Spinal cord (tissue), 10 donors: Measurements from ENCODE around the gene SLC5A11. TPM values are rescaled to one million over a fixed set of nuclear protein-coding genes. Genes with fewer than 3 reads are reported as not detected.

Source experiments
- DNase-seq, 6 donors: peaks; one replicate each; pipeline versions ENCODE4 v3.0.0 to v3.0.0-alpha.2; 2013 to 2015; ENCODE audit warnings: low spot score in 6 of 6, low read depth in 4 of 6
- H3K27ac ChIP-seq: one replicate; pipeline ENCODE4 v1.5.1; 2013; ENCODE audit warnings: low read depth, low read length, control low read depth
- H3K27me3 ChIP-seq: one replicate; pipeline ENCODE4 v1.6.1; 2013; ENCODE audit warnings: low read length; ENCODE audit not compliant: control insufficient read depth, insufficient read depth
- H3K36me3 ChIP-seq: one replicate; pipeline ENCODE4 v1.6.1; 2013; ENCODE audit warnings: low read length; ENCODE audit not compliant: control insufficient read depth, insufficient read depth
- H3K4me1 ChIP-seq: one replicate; pipeline ENCODE4 v1.6.1; 2013; ENCODE audit warnings: low read length; ENCODE audit not compliant: control insufficient read depth, insufficient read depth
- H3K4me3 ChIP-seq: one replicate; pipeline ENCODE4 v1.5.1; 2013; ENCODE audit warnings: low read depth, low read length, control low read depth
- H3K9me3 ChIP-seq: one replicate; pipeline ENCODE4 v1.6.1; 2013; ENCODE audit warnings: low read length; ENCODE audit not compliant: control insufficient read depth, insufficient read depth
- WGBS: methylation state at CpG from one replicate; pipeline ENCODE4 v1.1.5; 2013; ENCODE audit warnings: missing lambda C conversion rate; ENCODE audit not compliant: insufficient coverage; 5-methylcytosine and 5-hydroxymethylcytosine counted together
- polyA plus RNA-seq, 2 donors: library from polyadenylated mRNA; unstranded; fragments of 120-200 nt; gene quantifications; one replicate each; pipeline ENCODE4 v1.2.1, GENCODE V29; 2013; ENCODE audit not compliant: insufficient read length in 2 of 2
- total RNA-seq, 2 donors: library from RNA; depleted of rRNA in 1 of 2; stranded (reverse); fragments of 120-200 nt in 1 of 2; fragments of >200 nt in 1 of 2; gene quantifications; one replicate each; pipeline versions ENCODE4 v1.2.3 to v1.2.4, GENCODE V29; 2013 to 2014
- donor health status: healthy.

Gene SLC5A11
- total and polyA plus RNA-seq, 4 donors, result 0.22 to 0.24 TPM; not detected in 2

DNA sequence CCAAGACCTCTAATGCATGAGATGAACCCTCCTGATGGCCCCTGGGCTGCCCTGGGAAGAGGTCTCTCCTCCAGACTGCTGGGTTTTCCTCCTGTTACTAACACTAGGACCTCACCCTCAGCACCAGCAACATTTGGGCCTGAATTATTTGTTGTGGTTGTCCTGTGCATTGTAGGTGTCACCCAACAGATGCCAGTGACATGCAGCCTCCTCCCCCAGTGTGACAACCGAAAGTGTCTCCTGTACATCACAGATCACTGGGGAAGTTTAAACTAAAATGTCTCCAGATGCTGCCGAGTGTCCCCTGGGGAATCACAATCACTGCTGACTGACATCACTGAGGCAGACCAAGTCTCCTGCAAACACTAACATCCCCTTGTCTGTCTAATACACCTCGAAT lies 74.8 kb downstream of the SLC5A11 start:
- Histone ChIP-seq H3K27ac (no peak overlapping the region), H3K27me3 (no peaks in the 10 kb centered on the region), H3K4me3 (no peak overlapping the region), H3K36me3 (peaks cover 44% of the 10 kb centered on the region), H3K4me1 (no peaks in the 10 kb centered on the region), H3K9me3 (no peaks in the 10 kb centered on the region)
- DNase-seq, result no peak
- WGBS, result 93% methylated on average over 3 of the region's 3 CpGs

- DNase-seq, result no peak
- H3K36me3 ChIP-seq, result peaks cover 39% of the 10 kb centered on the region
- H3K4me1 ChIP-seq, result no peaks in the 10 kb centered on the region
- H3K27ac ChIP-seq, result no peak overlapping the region
- H3K4me3 ChIP-seq, result no peak overlapping the region
- WGBS, result 94% methylated on average over 8 of the region's 8 CpGs
- H3K9me3 ChIP-seq, result no peaks in the 10 kb centered on the region
- H3K27me3 ChIP-seq, result no peaks in the 10 kb centered on the region
These were observed 75.5 kb downstream of the SLC5A11 start for GRCh38 chr16:24921229-24921628.

DNA sequence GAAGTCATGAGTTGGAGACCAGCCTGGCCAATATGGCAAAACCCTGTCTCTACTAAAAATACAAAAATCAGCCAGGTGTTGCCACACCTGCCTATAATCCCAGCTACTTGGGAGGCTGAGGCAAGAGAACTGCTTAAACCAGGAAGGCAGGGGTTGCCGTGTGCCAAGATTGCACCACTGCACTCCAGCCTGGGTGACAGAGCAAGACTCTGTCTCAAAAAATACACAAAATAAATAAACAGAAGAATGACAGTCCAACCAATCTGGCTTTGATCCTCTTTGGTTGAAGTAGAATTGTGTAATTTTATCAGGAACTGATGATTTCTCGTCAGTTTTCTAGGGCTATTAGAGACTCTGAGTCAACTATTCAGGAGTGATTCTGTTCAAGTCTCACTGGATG lies 79.4 kb downstream of the SLC5A11 start:
- Histone ChIP-seq H3K27ac (no peak overlapping the region), H3K27me3 (no peaks in the 10 kb centered on the region), H3K4me3 (no peak overlapping the region), H3K9me3 (no peaks in the 10 kb centered on the region), H3K4me1 (no peaks in the 10 kb centered on the region), H3K36me3 (peaks cover 24% of the 10 kb centered on the region)
- 100% methylated on average over 1 of the region's 2 CpGs for WGBS
- no peak for DNase-seq

DNA sequence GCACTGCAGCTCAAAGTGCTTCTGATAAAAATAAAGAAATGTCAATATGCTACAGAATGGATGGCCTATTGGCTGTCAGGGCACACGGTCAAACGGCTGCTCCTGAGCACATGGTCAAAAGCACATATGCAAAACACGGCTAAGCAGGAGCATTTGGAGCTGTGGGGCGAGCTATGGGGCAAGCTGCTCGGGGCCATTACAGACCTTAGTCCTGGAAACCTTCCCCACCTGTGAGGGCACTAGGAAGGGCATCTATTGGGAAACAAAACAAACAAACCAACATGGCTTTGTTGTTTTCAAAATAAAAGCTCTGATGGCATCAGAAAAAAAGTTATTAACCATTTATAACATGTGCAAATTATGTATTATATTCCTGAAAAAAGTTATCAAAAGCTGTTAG lies 83.6 kb downstream of the SLC5A11 start:
- 85% methylated on average over 3 of the region's 5 CpGs for WGBS
- Histone ChIP-seq H3K36me3 (peaks cover 38% of the 10 kb centered on the region), H3K27ac (no peak overlapping the region), H3K4me3 (no peak overlapping the region), H3K9me3 (no peaks in the 10 kb centered on the region), H3K4me1 (no peaks in the 10 kb centered on the region), H3K27me3 (no peaks in the 10 kb centered on the region)
- DNase-seq, result no peak

DNA sequence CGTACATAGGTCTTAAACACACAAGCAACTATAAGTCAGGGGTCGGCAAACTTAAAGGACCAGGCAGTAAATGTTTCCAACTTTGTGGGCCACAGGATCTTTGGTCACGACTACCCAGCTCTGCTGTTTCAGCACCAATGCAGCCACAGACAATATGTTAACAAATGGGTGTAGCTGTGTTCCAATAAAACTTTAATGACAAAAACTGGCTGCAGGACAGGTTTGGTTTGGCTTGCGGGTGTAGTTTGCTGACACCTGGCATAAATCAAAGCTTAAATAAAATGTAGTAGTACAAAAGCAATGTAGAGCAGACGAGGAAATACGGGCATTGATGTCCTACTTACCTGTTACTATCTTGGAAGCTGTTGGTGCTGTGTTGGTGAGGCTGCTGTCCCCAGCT lies 84.7 kb downstream of the SLC5A11 start:
- no peak overlapping the region for H3K27ac ChIP-seq
- no peaks in the 10 kb centered on the region for H3K27me3 ChIP-seq
- H3K9me3 ChIP-seq, result no peaks in the 10 kb centered on the region
- no peaks in the 10 kb centered on the region for H3K4me1 ChIP-seq
- WGBS, result 81% methylated on average over 3 of the region's 6 CpGs
- no peak for DNase-seq
- H3K36me3 ChIP-seq, result peaks cover 48% of the 10 kb centered on the region
- H3K4me3 ChIP-seq, result no peak overlapping the region

- Histone ChIP-seq H3K4me1 (no peaks in the 10 kb centered on the region), H3K36me3 (peaks cover 48% of the 10 kb centered on the region), H3K27ac (no peak overlapping the region), H3K9me3 (no peaks in the 10 kb centered on the region), H3K27me3 (no peaks in the 10 kb centered on the region), H3K4me3 (no peak overlapping the region)
- DNase-seq, result no peak
- 93% methylated on average over 10 of the region's 12 CpGs for WGBS
These were observed 85.3 kb downstream of the SLC5A11 start for GRCh38 chr16:24931091-24931490.

DNA sequence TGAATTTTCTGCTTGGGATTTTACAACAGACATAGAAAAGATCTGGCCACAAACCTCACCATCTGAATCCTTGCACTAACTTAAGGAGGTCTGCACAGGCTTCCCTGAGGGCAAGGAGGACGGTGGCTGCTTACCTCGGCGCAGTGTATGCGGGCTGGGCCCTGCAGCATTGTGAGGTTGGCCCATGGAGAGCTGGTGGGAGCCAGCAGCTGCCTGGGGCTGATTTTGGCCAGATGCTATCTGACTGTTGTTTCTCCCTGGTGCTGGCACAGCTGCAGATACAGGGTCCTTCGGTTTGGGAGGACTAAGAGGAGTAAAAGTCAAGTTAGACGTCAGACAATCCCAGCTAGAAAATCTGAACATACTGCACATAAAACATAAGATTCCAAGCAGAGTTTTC lies 89.6 kb downstream of the SLC5A11 start:
- 95% methylated on average over 4 of the region's 6 CpGs for WGBS
- no peak for DNase-seq
- H3K36me3 ChIP-seq, result peaks cover 65% of the 10 kb centered on the region
- no peaks in the 10 kb centered on the region for H3K27me3 ChIP-seq
- H3K9me3 ChIP-seq, result no peaks in the 10 kb centered on the region
- H3K4me1 ChIP-seq, result no peaks in the 10 kb centered on the region
- H3K27ac ChIP-seq, result no peak overlapping the region
- H3K4me3 ChIP-seq, result no peak overlapping the region

GRCh38 chr16:24936151-24936550 lies 90.4 kb downstream of the SLC5A11 start:
- no peaks in the 10 kb centered on the region for H3K4me1 ChIP-seq
- no peak overlapping the region for H3K4me3 ChIP-seq
- H3K27ac ChIP-seq, result no peak overlapping the region
- H3K36me3 ChIP-seq, result peaks cover 60% of the 10 kb centered on the region
- no peaks in the 10 kb centered on the region for H3K9me3 ChIP-seq
- H3K27me3 ChIP-seq, result no peaks in the 10 kb centered on the region
- no peak for DNase-seq
- WGBS, result 100% methylated on average over 3 of the region's 4 CpGs

- no peak overlapping the region for H3K27ac ChIP-seq
- no peaks in the 10 kb centered on the region for H3K4me1 ChIP-seq
- no peaks in the 10 kb centered on the region for H3K9me3 ChIP-seq
- WGBS, result 95% methylated on average over 13 of the region's 14 CpGs
- no peak for DNase-seq
- no peaks in the 10 kb centered on the region for H3K27me3 ChIP-seq
- no peak overlapping the region for H3K4me3 ChIP-seq
- peaks cover 59% of the 10 kb centered on the region for H3K36me3 ChIP-seq
These were observed 93.5 kb downstream of the SLC5A11 start for GRCh38 chr16:24939224-24939623.

GRCh38 chr16:24939738-24940137 lies 94.0 kb downstream of the SLC5A11 start:
- no peak overlapping the region for H3K27ac ChIP-seq
- WGBS, result 93% methylated on average over 1 of the region's 2 CpGs

More at GRCh38 chr16:24939738-24940137, 94.0 kb downstream of the SLC5A11 start:
- peaks cover 54% of the 10 kb centered on the region for H3K36me3 ChIP-seq
- no peak for DNase-seq
- no peak overlapping the region for H3K4me3 ChIP-seq
- no peaks in the 10 kb centered on the region for H3K27me3 ChIP-seq
- no peaks in the 10 kb centered on the region for H3K9me3 ChIP-seq
- no peaks in the 10 kb centered on the region for H3K4me1 ChIP-seq
